Kidney (tissue), 14 donors: Measurements from ENCODE around the gene FLT4. TPM values are rescaled to one million over a fixed set of nuclear protein-coding genes. Genes with fewer than 3 reads are reported as not detected.

ENCODE experiments used
- DNase-seq, 5 donors: peaks; one replicate each; pipeline ENCODE4 v3.0.0-alpha.2; 2013 to 2020
- FAIRE-seq: peaks from 2 replicates; lab custom pipeline; 2012; peaks lifted over from hg19 to GRCh38; lab: Jason Lieb, UNC
- H3K27ac ChIP-seq, 2 donors: one replicate each; pipeline ENCODE4 v1.7.0; 2013; ENCODE audit warnings: low read depth in 2 of 2, low read length in 2 of 2, inconsistent platforms in 1 of 2
- H3K27me3 ChIP-seq: one replicate; pipeline ENCODE4 v1.7.1; 2013; ENCODE audit warnings: low read length, inconsistent platforms; ENCODE audit not compliant: control insufficient read depth, insufficient read depth
- H3K36me3 ChIP-seq, 3 donors: one replicate each; pipeline versions ENCODE4 v1.7.0 to v1.7.1; 2013; ENCODE audit warnings: low read length in 3 of 3, control low read depth in 1 of 3, inconsistent platforms in 1 of 3; ENCODE audit not compliant: insufficient read depth in 3 of 3, control insufficient read depth in 2 of 3
- H3K4me1 ChIP-seq, 3 donors: one replicate each; pipeline versions ENCODE4 v1.7.0 to v1.7.1; 2013; ENCODE audit warnings: low read length in 3 of 3, inconsistent platforms in 1 of 3, low read depth in 1 of 3; ENCODE audit not compliant: control insufficient read depth in 2 of 3, insufficient read depth in 2 of 3
- H3K4me3 ChIP-seq, 3 donors: one replicate each; pipeline versions ENCODE4 v1.7.0 to v1.8.1; 2013; ENCODE audit warnings: low read length in 3 of 3, control low read depth in 1 of 3, inconsistent platforms in 1 of 3
- H3K9ac ChIP-seq, 3 donors: one replicate each; pipeline versions ENCODE4 v1.7.0 to v1.7.1; 2013; ENCODE audit warnings: low read length in 3 of 3, control low read depth in 1 of 3, inconsistent platforms in 1 of 3
- H3K9me3 ChIP-seq, 3 donors: one replicate each; pipeline versions ENCODE4 v1.7.0 to v1.7.1; 2013; ENCODE audit warnings: low read length in 3 of 3, control low read depth in 1 of 3, inconsistent platforms in 1 of 3; ENCODE audit not compliant: control insufficient read depth in 2 of 3, insufficient read depth in 1 of 3
- intact Hi-C: fragments of 100-400 bp; cut with DNase I; formaldehyde crosslinking; loops from one replicate; pipeline ENCODE4 v1.11.1; 2022
- polyA plus RNA-seq: library from polyadenylated mRNA; stranded (reverse); fragments of 350-450 nt; fragmentation: Illumina TruSeq; extraction: RNeasy Lipid Tissue Mini Kit (QIAGEN cat#74804); gene quantifications from one replicate; pipeline ENCODE4 v1.2.3, GENCODE V29; 2014; ENCODE audit warnings: low read depth, low replicate concordance; ENCODE audit not compliant: insufficient read depth
- total RNA-seq: library from RNA; stranded (reverse); fragmentation: NEBNext Ultra II Directional; extraction: Animal tissue kit (Norgen Biotek cat#: 25700); gene quantifications from one replicate; pipeline ENCODE4 v1.2.1, GENCODE V29; 2021
- TF ChIP-seq, protein P1 (sequence below): IDR thresholded peaks from 3 replicates; pipeline ENCODE4 v1.5.1; 2012; ENCODE audit warnings: mild to moderate bottlenecking, moderate library complexity, borderline replicate concordance; ENCODE audit not compliant: insufficient read depth; ENCODE audit errors: extremely low read depth
- donor health status: control.
- donor health status: control.
- donor health status: control.
- donor health status: control.
- donor health status: control.
- donor health status: DM: yes; HTN: yes; CAD: no.
- donor health status: Normal renal cell carcinoma (clear cell type).

The FLT4 gene
- total and polyA plus RNA-seq, 2 donors from 2014 or later, result 6.9 to 29.4 TPM

DNA sequence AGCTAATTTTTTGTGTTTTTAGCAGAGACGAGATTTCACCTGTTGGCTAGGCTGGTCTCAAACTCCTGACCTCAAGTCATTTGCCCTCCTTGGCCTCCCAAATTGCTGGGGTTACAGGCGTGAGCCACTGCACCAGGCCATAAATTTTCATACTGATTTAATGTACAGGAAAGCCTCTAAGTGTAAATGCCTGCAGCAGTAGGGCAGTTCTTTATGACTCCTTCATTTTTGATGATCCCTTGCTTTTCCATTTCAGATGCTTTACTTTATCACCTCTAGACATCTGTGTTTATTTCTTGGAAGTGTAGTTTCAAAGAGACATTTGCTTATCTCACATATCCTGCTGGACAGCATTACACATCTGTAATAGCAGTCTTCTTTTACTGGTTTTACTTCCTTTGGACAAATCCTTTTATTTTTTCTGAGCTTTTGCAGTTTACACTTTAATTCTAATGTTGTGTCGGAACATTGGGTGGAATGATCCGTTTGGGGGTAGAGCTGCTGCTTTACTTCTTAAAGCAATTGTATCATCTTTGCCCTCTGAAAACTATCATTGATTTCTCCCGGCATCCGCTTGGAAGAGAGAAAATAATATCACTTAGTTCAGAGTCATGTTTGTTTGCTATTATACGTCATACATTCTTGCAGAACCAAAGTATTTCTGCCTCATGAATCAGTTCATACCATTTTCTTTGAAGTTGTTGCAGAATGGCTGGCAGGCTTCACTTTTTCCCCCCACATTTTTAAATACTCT, 94.1 kb downstream of the FLT4 start:
- Histone ChIP-seq H3K4me1 (no peaks in the 10 kb centered on the region), H3K27me3 (no peaks in the 10 kb centered on the region), H3K4me3 (no peak overlapping the region), H3K36me3 (peaks cover 3 to 28% (median 6%) of the 10 kb centered on the region in 3 donors), H3K9ac (no peak overlapping the region), H3K9me3 (no peaks in the 10 kb centered on the region), H3K27ac (no peak overlapping the region)
- DNase-seq (no peak), FAIRE-seq (no peak)
- intact Hi-C loops, result no loop called here
- TF ChIP-seq, protein P1, sequence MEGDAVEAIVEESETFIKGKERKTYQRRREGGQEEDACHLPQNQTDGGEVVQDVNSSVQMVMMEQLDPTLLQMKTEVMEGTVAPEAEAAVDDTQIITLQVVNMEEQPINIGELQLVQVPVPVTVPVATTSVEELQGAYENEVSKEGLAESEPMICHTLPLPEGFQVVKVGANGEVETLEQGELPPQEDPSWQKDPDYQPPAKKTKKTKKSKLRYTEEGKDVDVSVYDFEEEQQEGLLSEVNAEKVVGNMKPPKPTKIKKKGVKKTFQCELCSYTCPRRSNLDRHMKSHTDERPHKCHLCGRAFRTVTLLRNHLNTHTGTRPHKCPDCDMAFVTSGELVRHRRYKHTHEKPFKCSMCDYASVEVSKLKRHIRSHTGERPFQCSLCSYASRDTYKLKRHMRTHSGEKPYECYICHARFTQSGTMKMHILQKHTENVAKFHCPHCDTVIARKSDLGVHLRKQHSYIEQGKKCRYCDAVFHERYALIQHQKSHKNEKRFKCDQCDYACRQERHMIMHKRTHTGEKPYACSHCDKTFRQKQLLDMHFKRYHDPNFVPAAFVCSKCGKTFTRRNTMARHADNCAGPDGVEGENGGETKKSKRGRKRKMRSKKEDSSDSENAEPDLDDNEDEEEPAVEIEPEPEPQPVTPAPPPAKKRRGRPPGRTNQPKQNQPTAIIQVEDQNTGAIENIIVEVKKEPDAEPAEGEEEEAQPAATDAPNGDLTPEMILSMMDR, result no peak

DNA sequence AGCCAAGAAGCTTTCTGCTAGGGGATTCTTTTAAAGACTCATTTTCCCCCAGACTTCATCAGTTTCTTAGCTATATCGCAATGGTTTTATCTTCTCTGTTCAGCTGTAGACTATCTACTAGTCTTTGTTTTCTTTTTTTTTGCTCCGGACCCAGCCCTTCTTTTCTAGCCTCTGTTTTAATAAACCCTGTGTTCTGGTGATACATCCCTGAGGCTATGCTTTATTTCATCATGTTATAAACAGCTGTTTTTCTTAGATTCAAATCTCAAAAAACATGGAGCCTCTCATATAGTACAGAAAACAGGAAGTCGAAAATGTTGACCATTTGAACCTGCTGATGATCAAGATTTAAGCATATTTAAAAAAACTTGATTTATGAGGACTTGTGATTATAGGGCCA, 95.9 kb downstream of the FLT4 start:
- Histone ChIP-seq H3K9me3 (no peaks in the 10 kb centered on the region), H3K4me3 (no peak overlapping the region), H3K36me3 (peaks cover 3 to 28% (median 6%) of the 10 kb centered on the region in 3 donors), H3K4me1 (no peaks in the 10 kb centered on the region), H3K9ac (no peak overlapping the region), H3K27ac (no peak overlapping the region), H3K27me3 (no peaks in the 10 kb centered on the region)
- TF ChIP-seq, protein P1, result no peak
- FAIRE-seq (no peak), DNase-seq (no peak)
- intact Hi-C loops, result no loop called here

Other genes starting within 250 kb of the FLT4 start
- 25.7 TPM for gene CNOT6, start 155.2 kb downstream of the FLT4 start, total RNA-seq
- gene CNOT6, start 155.2 kb downstream of the FLT4 start, polyA plus RNA-seq, result 5.9 TPM
- gene SCGB3A1, start 58.1 kb downstream of the FLT4 start, total RNA-seq, result 1.1 TPM
- gene SCGB3A1, start 58.1 kb downstream of the FLT4 start, polyA plus RNA-seq, result 2.3 TPM
- not detected for gene OR2Y1, start 90.5 kb upstream of the FLT4 start, total RNA-seq
- not detected for gene OR2Y1, start 90.5 kb upstream of the FLT4 start, polyA plus RNA-seq
- 132 TPM for gene MGAT1, start 153.2 kb upstream of the FLT4 start, total RNA-seq
- 73.3 TPM for gene MGAT1, start 153.2 kb upstream of the FLT4 start, polyA plus RNA-seq
- gene ZFP62, start 211.7 kb upstream of the FLT4 start, total RNA-seq, result 30.7 TPM
- gene ZFP62, start 211.7 kb upstream of the FLT4 start, polyA plus RNA-seq, result 16.2 TPM
- 0.19 TPM for gene BTNL8, start 249.6 kb upstream of the FLT4 start, total RNA-seq
- gene BTNL8, start 249.6 kb upstream of the FLT4 start, polyA plus RNA-seq, result 1.2 TPM